HG03521 (cell line): ENCODE data around the gene PILRB.
"Not testable (repeated sequence)": the region's sequence is repeated elsewhere in the genome, so short reads cannot be mapped to it uniquely, and the experiment has no call there.

Experiments
- ATAC-seq: cut with Tn5 transposase; IDR thresholded peaks from one replicate; pipeline ENCODE4 v1.9.1; 2021; ENCODE audit warnings: mild to moderate bottlenecking, moderate library complexity; ENCODE audit not compliant: unreplicated experiment

PILRB gene

GRCh38 chr7:100353685-100354330 is 4.1 kb upstream of the PILRB start:
- ATAC-seq = no peak

GRCh38 chr7:100356416-100357068 is 1.4 kb upstream of the PILRB start:
- no peak for ATAC-seq

GRCh38 chr7:100357131-100357561 is 771 bp upstream of the PILRB start:
- ATAC-seq = no peak

GRCh38 chr7:100358857-100359212 is 918 bp downstream of the PILRB start:
- no peak for ATAC-seq

GRCh38 chr7:100360135-100360854 is 2.4 kb downstream of the PILRB start:
- ATAC-seq = no peak

- ATAC-seq = no peak
Observed at GRCh38 chr7:100363098-100363497, 5.2 kb downstream of the PILRB start.

GRCh38 chr7:100363797-100364196 is 5.9 kb downstream of the PILRB start:
- not testable (repeated sequence) for ATAC-seq

- no peak for ATAC-seq
Observed at GRCh38 chr7:100364480-100364879, 6.6 kb downstream of the PILRB start.

- not testable (repeated sequence) for ATAC-seq
Observed at GRCh38 chr7:100365998-100366367, 8.1 kb downstream of the PILRB start.

GRCh38 chr7:100366411-100367250 is 8.7 kb downstream of the PILRB start:
- peak; percentile 31 for ATAC-seq

GRCh38 chr7:100367251-100367620 is 9.3 kb downstream of the PILRB start:
- no peak for ATAC-seq

- no peak for ATAC-seq
Observed at GRCh38 chr7:100367676-100368613, 10.0 kb downstream of the PILRB start.

GRCh38 chr7:100369105-100369504 is 11.2 kb downstream of the PILRB start:
- peak; percentile 59 for ATAC-seq

GRCh38 chr7:100370303-100370702 is 12.4 kb downstream of the PILRB start:
- no peak for ATAC-seq

GRCh38 chr7:100370746-100371145 is 12.8 kb downstream of the PILRB start:
- no peak for ATAC-seq

GRCh38 chr7:100371561-100372171 is 13.7 kb downstream of the PILRB start:
- no peak for ATAC-seq

GRCh38 chr7:100372256-100372655 is 14.3 kb downstream of the PILRB start:
- ATAC-seq = no peak

- no peak for ATAC-seq
Observed at GRCh38 chr7:100372694-100373093, 14.8 kb downstream of the PILRB start.

- ATAC-seq = no peak
Observed at GRCh38 chr7:100373261-100373831, 15.4 kb downstream of the PILRB start, which contains the start of gene PILRA. PILRA (plus strand) TSS chr7:100373487; CDS start chr7:100373657, 170 bp downstream.
